HEK293T (cell line): ENCODE data around the gene NR6A1.

Experiments
- CTCF ChIA-PET: fragments of 350-600 bp; formaldehyde crosslinking; extraction: SDS; loops from one replicate; lab custom pipeline; 2021; ENCODE audit warnings: antibody characterized with exemption, inconsistent platforms; lab: Yijun Ruan, JAX
- POLR2A ChIA-PET: fragments of 350-600 bp; formaldehyde crosslinking; extraction: SDS; loops from one replicate; lab custom pipeline; 2020; ENCODE audit warnings: antibody characterized with exemption, inconsistent platforms; lab: Yijun Ruan, JAX
- DNase-seq: peaks from one replicate; pipeline ENCODE4 v3.0.0; 2012; ENCODE audit warnings: mixed read lengths; ENCODE audit errors: extremely low spot score
- ARNT ChIP-seq: fragments of 450-650 bp; IDR thresholded peaks from 2 replicates; pipeline ENCODE4 v1.6.1; 2017; ENCODE audit warnings: mild to moderate bottlenecking
- BHLHE40 ChIP-seq: fragments of 450-650 bp; IDR thresholded peaks from 2 replicates; pipeline ENCODE4 v1.6.1; 2016; ENCODE audit warnings: mild to moderate bottlenecking, moderate library complexity, borderline replicate concordance
- CTBP1 ChIP-seq: fragments of 450-650 bp; IDR thresholded peaks from 2 replicates; pipeline ENCODE4 v1.6.1; 2016; ENCODE audit warnings: borderline replicate concordance
- ELF4 ChIP-seq: fragments of 450-650 bp; IDR thresholded peaks from 2 replicates; pipeline ENCODE4 v1.6.1; 2017; ENCODE audit warnings: antibody characterized with exemption
- FOXA1 ChIP-seq: fragments of 450-650 bp; IDR thresholded peaks from 2 replicates; pipeline ENCODE4 v1.6.1; 2016; ENCODE audit warnings: mild to moderate bottlenecking
- FOXK2 ChIP-seq: fragments of 450-650 bp; IDR thresholded peaks from 2 replicates; pipeline ENCODE4 v1.6.1; 2016; ENCODE audit warnings: mild to moderate bottlenecking
- FOXM1 ChIP-seq: fragments of 450-650 bp; IDR thresholded peaks from 2 replicates; pipeline ENCODE4 v1.6.1; 2017; ENCODE audit warnings: mild to moderate bottlenecking, borderline replicate concordance
- HDGF ChIP-seq: fragments of 450-650 bp; IDR thresholded peaks from 2 replicates; pipeline ENCODE4 v1.6.1; 2017; ENCODE audit warnings: antibody characterized with exemption, borderline replicate concordance
- L3MBTL2 ChIP-seq: fragments of 450-650 bp; conservative IDR thresholded peaks from 2 replicates; pipeline ENCODE4 v1.6.1; 2016; ENCODE audit warnings: mild to moderate bottlenecking
- LEF1 ChIP-seq: fragments of 450-650 bp; IDR thresholded peaks from 2 replicates; pipeline ENCODE4 v1.6.1; 2017; ENCODE audit warnings: mild to moderate bottlenecking, borderline replicate concordance
- NFRKB ChIP-seq: fragments of 450-650 bp; IDR thresholded peaks from 2 replicates; pipeline ENCODE4 v1.6.1; 2016; ENCODE audit warnings: mild to moderate bottlenecking, moderate library complexity
- SP1 ChIP-seq: fragments of 450-650 bp; IDR thresholded peaks from 2 replicates; pipeline ENCODE4 v1.6.1; 2017
- SUZ12 ChIP-seq: fragments of 450-650 bp; IDR thresholded peaks from 2 replicates; pipeline ENCODE4 v1.6.1; 2016; ENCODE audit warnings: mild to moderate bottlenecking
- TARDBP ChIP-seq: fragments of 450-650 bp; IDR thresholded peaks from 2 replicates; pipeline ENCODE4 v1.6.1; 2016
- ZNF384 ChIP-seq: fragments of 450-650 bp; IDR thresholded peaks from 2 replicates; pipeline ENCODE4 v1.6.1; 2016
- TF ChIP-seq, protein P1 (sequence below): fragments of 450-650 bp; IDR thresholded peaks from 2 replicates; pipeline ENCODE4 v1.6.1; 2016

The NR6A1 gene

DNA sequence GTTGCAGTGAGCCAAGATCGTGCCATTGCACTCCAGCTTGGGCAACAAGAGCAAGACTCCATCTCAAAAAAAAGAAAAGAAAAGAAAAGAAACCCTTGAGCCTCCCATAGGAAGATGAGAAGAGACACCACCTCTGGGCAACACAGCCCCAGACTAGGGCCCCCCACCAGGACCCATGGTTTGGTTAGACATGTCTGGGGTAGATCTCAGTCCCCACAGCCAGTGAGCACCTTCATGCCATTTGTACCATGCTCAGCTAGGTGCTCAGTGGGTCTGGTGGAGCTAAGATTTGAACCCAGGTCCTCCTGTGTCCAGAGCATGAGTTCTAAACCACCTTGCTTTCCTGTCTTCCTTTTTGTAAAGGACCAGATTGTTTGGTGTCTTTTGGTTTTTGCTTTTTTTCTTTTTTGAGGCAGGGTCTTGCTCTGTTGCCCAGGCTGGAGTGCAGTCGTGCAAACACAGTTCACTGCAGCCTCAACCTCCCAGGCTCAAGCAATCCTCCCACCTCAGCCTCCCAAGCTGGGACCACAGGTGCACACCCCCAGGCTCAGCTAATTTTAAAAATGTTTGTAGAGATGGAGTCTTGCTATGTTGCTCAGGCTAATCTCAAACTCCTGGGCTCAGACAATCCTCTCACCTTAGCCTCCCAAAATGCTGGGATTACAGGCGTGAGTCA, 17.6 kb upstream of the NR6A1 start:
- no peak for TF ChIP-seq NFRKB
- no peak for TF ChIP-seq CTBP1
- TF ChIP-seq ELF4: no peak
- TF ChIP-seq ZNF384: no peak
- TF ChIP-seq L3MBTL2: no peak
- TF ChIP-seq, protein P1, sequence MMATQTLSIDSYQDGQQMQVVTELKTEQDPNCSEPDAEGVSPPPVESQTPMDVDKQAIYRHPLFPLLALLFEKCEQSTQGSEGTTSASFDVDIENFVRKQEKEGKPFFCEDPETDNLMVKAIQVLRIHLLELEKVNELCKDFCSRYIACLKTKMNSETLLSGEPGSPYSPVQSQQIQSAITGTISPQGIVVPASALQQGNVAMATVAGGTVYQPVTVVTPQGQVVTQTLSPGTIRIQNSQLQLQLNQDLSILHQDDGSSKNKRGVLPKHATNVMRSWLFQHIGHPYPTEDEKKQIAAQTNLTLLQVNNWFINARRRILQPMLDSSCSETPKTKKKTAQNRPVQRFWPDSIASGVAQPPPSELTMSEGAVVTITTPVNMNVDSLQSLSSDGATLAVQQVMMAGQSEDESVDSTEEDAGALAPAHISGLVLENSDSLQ: no peak
- no peak for TF ChIP-seq LEF1
- no peak for TF ChIP-seq SP1
- TF ChIP-seq BHLHE40: no peak
- no peak for TF ChIP-seq FOXK2
- no peak for TF ChIP-seq FOXM1
- TF ChIP-seq ARNT: no peak
- no peak for TF ChIP-seq HDGF
- no peak for TF ChIP-seq SUZ12
- TF ChIP-seq TARDBP: no peak
- TF ChIP-seq FOXA1: no peak
- POLR2A ChIA-PET: no interaction called here
- DNase-seq: no peak
- CTCF ChIA-PET: interaction anchor here (1.4 kb wide), 1 partner anchor 65 kb away, joined by 11 read pairs; the partner anchor contains the start of gene WDR38

DNA sequence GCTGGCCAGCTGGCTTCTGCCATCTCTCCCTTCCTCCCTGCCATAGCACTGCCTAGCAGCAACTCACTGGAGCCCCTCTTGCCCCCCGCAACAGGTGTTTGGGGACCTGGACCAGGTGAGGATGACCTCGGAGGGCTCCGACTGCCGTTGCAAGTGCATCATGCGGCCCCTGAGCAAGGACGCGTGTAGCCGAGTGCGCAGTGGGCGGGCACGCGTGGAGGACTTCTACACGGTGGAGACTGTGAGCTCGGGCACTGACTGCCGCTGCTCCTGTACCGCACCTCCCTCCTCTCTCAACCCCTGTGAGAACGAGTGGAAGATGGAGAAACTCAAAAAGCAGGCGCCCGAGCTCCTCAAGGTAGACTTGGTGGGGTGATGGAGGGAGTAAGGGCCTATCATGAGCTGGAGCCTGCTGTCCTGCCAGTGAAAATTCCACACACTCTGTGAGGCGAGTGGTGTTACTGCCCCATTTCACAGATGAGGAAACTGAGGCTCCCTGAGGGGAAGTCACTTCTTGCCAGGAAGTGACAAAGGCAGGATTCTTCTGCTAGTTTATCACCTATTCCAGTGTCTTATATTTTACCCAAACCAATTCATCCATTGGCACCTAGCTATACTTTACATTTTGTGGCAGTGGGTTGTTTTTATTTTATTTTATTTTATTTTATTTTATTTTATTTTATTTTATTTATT, 15.9 kb upstream of the NR6A1 start:
- no peak for TF ChIP-seq ZNF384
- no peak for TF ChIP-seq FOXK2
- no peak for TF ChIP-seq ARNT
- no peak for TF ChIP-seq FOXA1
- no peak for TF ChIP-seq CTBP1
- TF ChIP-seq FOXM1: no peak
- TF ChIP-seq HDGF: no peak
- TF ChIP-seq SP1: no peak
- TF ChIP-seq, protein P1: no peak
- no peak for TF ChIP-seq TARDBP
- TF ChIP-seq L3MBTL2: no peak
- no peak for TF ChIP-seq ELF4
- TF ChIP-seq NFRKB: no peak
- no peak for TF ChIP-seq LEF1
- TF ChIP-seq BHLHE40: no peak
- POLR2A ChIA-PET: interaction anchor here (1.1 kb wide), 1 partner anchor 16 kb away, joined by 3 read pairs; the partner anchor contains the start of gene NR6A1
- no peak for DNase-seq
- CTCF ChIA-PET: interaction anchor here (0.9 to 2.1 kb wide), 2 partner anchors 10 to 13 kb away, joined by 3 to 7 read pairs; partner anchors contain the start of gene OLFML2A

DNA sequence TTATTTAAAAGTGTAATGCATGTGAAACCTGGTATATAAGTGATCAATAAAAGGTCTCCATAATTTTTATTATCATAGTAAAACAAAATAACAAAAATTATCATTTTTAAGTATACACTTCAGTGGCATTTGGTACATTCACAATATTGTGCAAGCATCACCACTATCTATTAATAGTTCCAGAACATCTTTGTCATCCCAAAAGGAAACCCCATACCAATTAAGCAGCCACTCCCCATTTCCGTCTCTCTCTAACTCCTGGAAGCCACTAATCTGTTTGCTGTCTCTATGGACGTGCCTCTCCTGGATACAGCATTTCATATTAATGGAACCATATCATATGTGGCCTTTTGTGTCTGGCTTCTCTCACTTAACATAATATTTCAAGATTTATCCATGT, 13.4 kb upstream of the NR6A1 start:
- DNase-seq: no peak
- ChIA-PET POLR2A (no interaction called here), CTCF (no interaction called here)
- TF ChIP-seq ELF4 (no peak), FOXK2 (no peak), HDGF (no peak), SP1 (no peak), BHLHE40 (no peak), LEF1 (no peak), ZNF384 (no peak), TARDBP (no peak), NFRKB (no peak), ARNT (no peak), SUZ12 (no peak), CTBP1 (no peak), L3MBTL2 (no peak), FOXA1 (no peak)
- TF ChIP-seq, protein P1: no peak

DNA sequence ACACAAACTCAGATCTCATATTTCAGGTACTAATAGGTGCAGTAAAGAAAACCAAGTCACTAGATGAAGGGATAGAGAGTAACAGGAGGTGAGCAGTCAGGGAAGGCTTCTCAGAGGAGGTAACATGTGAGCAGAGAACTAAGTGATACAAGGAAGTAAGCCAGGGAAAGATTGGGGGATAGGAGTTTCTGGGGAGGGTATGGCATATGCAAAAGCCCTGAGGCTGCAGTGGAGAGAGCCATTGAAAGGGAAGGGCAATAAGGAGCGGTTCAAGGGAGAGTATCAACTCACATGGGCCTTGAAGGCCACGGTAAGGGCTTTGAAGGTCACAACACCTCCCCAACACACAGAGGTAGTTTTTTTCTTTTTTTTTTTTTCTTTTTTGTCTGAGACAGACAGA, 12.7 kb upstream of the NR6A1 start:
- POLR2A ChIA-PET: no interaction called here
- DNase-seq: no peak
- CTCF ChIA-PET: interaction anchor here (2.1 kb wide), 1 partner anchor 69 kb away, joined by 6 read pairs; the partner anchor contains the start of gene WDR38
- TF ChIP-seq NFRKB: no peak
- TF ChIP-seq, protein P1: no peak
- no peak for TF ChIP-seq SUZ12
- TF ChIP-seq ELF4: no peak
- no peak for TF ChIP-seq FOXK2
- TF ChIP-seq SP1: no peak
- TF ChIP-seq FOXM1: no peak
- TF ChIP-seq ZNF384: no peak
- no peak for TF ChIP-seq TARDBP
- no peak for TF ChIP-seq CTBP1
- no peak for TF ChIP-seq LEF1
- TF ChIP-seq BHLHE40: no peak
